ENCODE data around the gene TMEM98. TPM values are rescaled to one million over a fixed set of nuclear protein-coding genes. Genes with fewer than 3 reads are reported as not detected.

TMEM98 gene
- polyA plus RNA-seq, 1 donor (not counting 4 experiments of a cell fraction or from before 2014, with no cell fraction given) = 66.8 TPM

GRCh38 chr17:32940706-32941390 is 12.9 kb downstream of the TMEM98 start:
- H3K27me3 ChIP-seq (ENCODE audit: control insufficient read depth, extremely low read depth, insufficient read depth, low read length) = no peaks in the 10 kb centered on the region
- H3K9me3 ChIP-seq (ENCODE audit: control insufficient read depth, low read depth, low read length) = no peaks in the 10 kb centered on the region
- H3K9me1 ChIP-seq (ENCODE audit: control insufficient read depth, extremely low read depth, insufficient read depth, low read length) = no peaks in the 10 kb centered on the region
- H3K9ac ChIP-seq (ENCODE audit: control insufficient read depth, extremely low read depth, insufficient read depth, low read length) = no peak overlapping the region
- FAIRE-seq (no peak), DNase-seq (ENCODE audit: low read depth, low spot score) (no peak)
- H3K36me3 ChIP-seq (ENCODE audit: control insufficient read depth in 2 of 2, extremely low read depth in 1 of 2, insufficient read depth in 2 of 2, low read length in 2 of 2) = peaks cover 3 to 11% of the 10 kb centered on the region in 2 experiments
- no peak for TF ChIP-seq EZH2 (IDR thresholded peaks at IDR 0.05; ENCODE audit: low read length)
- TF ChIP-seq, protein P1, sequence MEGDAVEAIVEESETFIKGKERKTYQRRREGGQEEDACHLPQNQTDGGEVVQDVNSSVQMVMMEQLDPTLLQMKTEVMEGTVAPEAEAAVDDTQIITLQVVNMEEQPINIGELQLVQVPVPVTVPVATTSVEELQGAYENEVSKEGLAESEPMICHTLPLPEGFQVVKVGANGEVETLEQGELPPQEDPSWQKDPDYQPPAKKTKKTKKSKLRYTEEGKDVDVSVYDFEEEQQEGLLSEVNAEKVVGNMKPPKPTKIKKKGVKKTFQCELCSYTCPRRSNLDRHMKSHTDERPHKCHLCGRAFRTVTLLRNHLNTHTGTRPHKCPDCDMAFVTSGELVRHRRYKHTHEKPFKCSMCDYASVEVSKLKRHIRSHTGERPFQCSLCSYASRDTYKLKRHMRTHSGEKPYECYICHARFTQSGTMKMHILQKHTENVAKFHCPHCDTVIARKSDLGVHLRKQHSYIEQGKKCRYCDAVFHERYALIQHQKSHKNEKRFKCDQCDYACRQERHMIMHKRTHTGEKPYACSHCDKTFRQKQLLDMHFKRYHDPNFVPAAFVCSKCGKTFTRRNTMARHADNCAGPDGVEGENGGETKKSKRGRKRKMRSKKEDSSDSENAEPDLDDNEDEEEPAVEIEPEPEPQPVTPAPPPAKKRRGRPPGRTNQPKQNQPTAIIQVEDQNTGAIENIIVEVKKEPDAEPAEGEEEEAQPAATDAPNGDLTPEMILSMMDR (optimal IDR thresholded peaks at IDR 0.05 in 1 of 3, IDR thresholded peaks at IDR 0.05 in 1 of 3, conservative IDR thresholded peaks at IDR 0.05 in 1 of 3; ENCODE audit: extremely low read depth in 1 of 3, insufficient read depth in 2 of 3, low read length in 3 of 3) = no peak
- H4K20me1 ChIP-seq (ENCODE audit: control insufficient read depth, extremely low read depth, insufficient read depth, low read length) = no peaks in the 10 kb centered on the region
- no peak overlapping the region for H3K4me2 ChIP-seq (ENCODE audit: control insufficient read depth, extremely low read depth, insufficient read depth, low read depth, low read length)
- no peak overlapping the region for H3K27ac ChIP-seq (ENCODE audit: control insufficient read depth, insufficient read depth, low read length)
- peaks cover 16% of the 10 kb centered on the region for H3K4me1 ChIP-seq (ENCODE audit: control insufficient read depth, extremely low read depth, insufficient read depth, low read length)
- dilution Hi-C loops (cut with MboI; ENCODE audit: extremely low pct_ligation_motif_present, low sequenced_read_pairs) = no loop called here
- no peak overlapping the region for H3K4me3 ChIP-seq (ENCODE audit: control insufficient read depth in 2 of 3, extremely low read depth in 1 of 3, insufficient read depth in 2 of 3, low read depth in 1 of 3, low read length in 3 of 3)
- H3K79me2 ChIP-seq (ENCODE audit: control insufficient read depth, insufficient read depth, low read length) = no peaks in the 10 kb centered on the region
- H2AFZ ChIP-seq (ENCODE audit: control insufficient read depth, low read length) = no peak overlapping the region

GRCh38 chr17:32941419-32942032 is 13.6 kb downstream of the TMEM98 start:
- H2AFZ ChIP-seq (ENCODE audit: control insufficient read depth, low read length) = no peak overlapping the region
- no peaks in the 10 kb centered on the region for H3K27me3 ChIP-seq (ENCODE audit: control insufficient read depth, extremely low read depth, insufficient read depth, low read length)
- no peaks in the 10 kb centered on the region for H3K9me3 ChIP-seq (ENCODE audit: control insufficient read depth, low read depth, low read length)
- dilution Hi-C loops (cut with MboI; ENCODE audit: extremely low pct_ligation_motif_present, low sequenced_read_pairs) = no loop called here
- no peaks in the 10 kb centered on the region for H4K20me1 ChIP-seq (ENCODE audit: control insufficient read depth, extremely low read depth, insufficient read depth, low read length)
- FAIRE-seq (no peak), DNase-seq (ENCODE audit: low read depth, low spot score) (no peak)
- H3K4me3 ChIP-seq (ENCODE audit: control insufficient read depth in 2 of 3, extremely low read depth in 1 of 3, insufficient read depth in 2 of 3, low read depth in 1 of 3, low read length in 3 of 3) = no peak overlapping the region
- no peaks in the 10 kb centered on the region for H3K9me1 ChIP-seq (ENCODE audit: control insufficient read depth, extremely low read depth, insufficient read depth, low read length)
- no peak overlapping the region for H3K4me2 ChIP-seq (ENCODE audit: control insufficient read depth, extremely low read depth, insufficient read depth, low read depth, low read length)
- no peak overlapping the region for H3K27ac ChIP-seq (ENCODE audit: control insufficient read depth, insufficient read depth, low read length)
- H3K4me1 ChIP-seq (ENCODE audit: control insufficient read depth, extremely low read depth, insufficient read depth, low read length) = peaks cover 16% of the 10 kb centered on the region
- no peak for TF ChIP-seq EZH2 (IDR thresholded peaks at IDR 0.05; ENCODE audit: low read length)
- TF ChIP-seq, protein P1 (optimal IDR thresholded peaks at IDR 0.05 in 1 of 3, IDR thresholded peaks at IDR 0.05 in 1 of 3, conservative IDR thresholded peaks at IDR 0.05 in 1 of 3; ENCODE audit: extremely low read depth in 1 of 3, insufficient read depth in 2 of 3, low read length in 3 of 3) = peak in 2 of 3 experiments; percentile 27 to 48
- H3K36me3 ChIP-seq (ENCODE audit: control insufficient read depth in 2 of 2, extremely low read depth in 1 of 2, insufficient read depth in 2 of 2, low read length in 2 of 2) = peaks cover 2 to 7% of the 10 kb centered on the region in 2 experiments
- no peaks in the 10 kb centered on the region for H3K79me2 ChIP-seq (ENCODE audit: control insufficient read depth, insufficient read depth, low read length)
- H3K9ac ChIP-seq (ENCODE audit: control insufficient read depth, extremely low read depth, insufficient read depth, low read length) = no peak overlapping the region
